K562 treated with DMSO at 1 percent for 48 hours (cell line): ENCODE data around the gene TACR2. TPM values are rescaled to one million over a fixed set of nuclear protein-coding genes. Genes with fewer than 3 reads are reported as not detected.

Source experiments
- total RNA-seq: library from RNA; unstranded; fragments of 300-600 nt; gene quantifications from 2 replicates; pipeline ENCODE4 v1.2.3, GENCODE V29; 2022; ENCODE audit warnings: low replicate concordance; ENCODE audit errors: extremely low read depth

Gene TACR2
- not detected in 2 replicates for total RNA-seq

DNA sequence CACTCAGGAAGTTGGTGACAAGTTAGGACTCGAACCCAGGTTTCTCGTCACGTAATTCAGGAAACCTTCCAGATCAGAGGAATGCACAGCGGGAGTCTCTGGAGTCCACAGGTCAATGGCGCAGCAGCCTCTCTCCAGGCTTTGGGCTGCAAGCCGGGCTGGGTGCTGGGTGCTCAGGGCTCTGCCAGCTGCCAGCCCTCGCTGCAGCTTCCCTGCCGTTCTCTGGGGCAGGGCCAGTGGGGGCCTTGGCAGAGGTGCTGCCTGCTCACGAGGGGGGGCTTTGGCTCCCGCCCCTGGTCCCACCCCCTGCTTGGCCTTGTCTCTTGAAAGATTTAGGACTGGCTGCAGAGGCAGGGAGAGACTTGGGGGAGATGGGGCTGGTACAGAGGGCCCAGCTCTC is at the start of gene TACR2:
Gene TACR2 (minus strand): TSS at position 224 of the 400 bp plus-strand sequence. CDS start 595 bp downstream, outside the sequence.

DNA sequence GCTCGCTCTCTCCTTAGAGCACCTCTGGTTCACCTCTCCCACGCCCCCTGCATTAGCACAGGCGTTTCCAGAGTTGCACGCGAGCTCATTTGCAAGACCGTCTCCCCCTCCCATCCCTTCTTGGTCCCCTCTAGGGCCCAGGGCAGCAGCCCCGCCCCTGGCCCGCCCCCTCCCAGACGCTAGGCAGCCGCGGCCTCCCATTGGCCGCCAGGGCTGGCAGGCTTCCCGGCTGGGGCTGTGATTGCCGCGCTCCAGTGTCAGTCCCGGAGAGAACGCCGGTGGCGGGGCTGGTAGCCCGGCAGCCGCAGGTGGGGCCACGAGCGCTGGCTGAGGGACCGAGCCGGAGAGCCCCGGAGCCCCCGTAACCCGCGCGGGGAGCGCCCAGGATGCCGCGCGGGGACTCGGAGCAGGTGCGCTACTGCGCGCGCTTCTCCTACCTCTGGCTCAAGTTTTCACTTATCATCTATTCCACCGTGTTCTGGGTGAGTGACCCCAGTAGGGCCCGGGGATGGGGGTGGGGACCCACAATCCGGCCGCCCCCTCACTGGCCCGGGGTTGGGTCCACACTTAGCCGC is 34.6 kb upstream of the TACR2 start, which contains the start of gene TSPAN15:
Gene TSPAN15 (plus strand): TSS at position 257 of the 575 bp plus-strand sequence. CDS start 130 bp downstream, at position 387.

Other genes starting within 250 kb of the TACR2 start
- gene SUPV3L1, start 236.7 kb downstream of the TACR2 start, total RNA-seq = not detected in 2 replicates
- not detected in 2 replicates for gene HKDC1, start 196.6 kb downstream of the TACR2 start, total RNA-seq
- gene HK1, start 138.4 kb downstream of the TACR2 start, total RNA-seq = not detected in 2 replicates
- gene TSPAN15, start 34.5 kb upstream of the TACR2 start, total RNA-seq = not detected in 2 replicates
- gene NEUROG3, start 156.5 kb upstream of the TACR2 start, total RNA-seq = not detected in 2 replicates
- gene FAM241B, start 213.3 kb upstream of the TACR2 start, total RNA-seq = not detected in 2 replicates